B cell (primary cell): ENCODE results near the gene PSMD1.

Experiments used
- CTCF ChIP-seq: fragments of 200-600 bp; IDR thresholded peaks from one replicate; pipeline ENCODE4 v1.8.0; 2022; ENCODE audit warnings: antibody characterized with exemption, mild to moderate bottlenecking
- EZH2 ChIP-seq: IDR thresholded peaks from 2 replicates; pipeline ENCODE4 v1.6.1; 2012; ENCODE audit warnings: borderline replicate concordance, low read depth, mild to moderate bottlenecking, moderate library complexity, low read length; ENCODE audit not compliant: insufficient read depth, poor library complexity, severe bottlenecking

- no peak for TF ChIP-seq CTCF
- no peak for TF ChIP-seq EZH2
Measured at GRCh38 chr2:231037202-231037730, 19.4 kb upstream of the PSMD1 start, which contains the start of gene C2orf72.
